ENCODE data around the gene TMEM143.

DNA sequence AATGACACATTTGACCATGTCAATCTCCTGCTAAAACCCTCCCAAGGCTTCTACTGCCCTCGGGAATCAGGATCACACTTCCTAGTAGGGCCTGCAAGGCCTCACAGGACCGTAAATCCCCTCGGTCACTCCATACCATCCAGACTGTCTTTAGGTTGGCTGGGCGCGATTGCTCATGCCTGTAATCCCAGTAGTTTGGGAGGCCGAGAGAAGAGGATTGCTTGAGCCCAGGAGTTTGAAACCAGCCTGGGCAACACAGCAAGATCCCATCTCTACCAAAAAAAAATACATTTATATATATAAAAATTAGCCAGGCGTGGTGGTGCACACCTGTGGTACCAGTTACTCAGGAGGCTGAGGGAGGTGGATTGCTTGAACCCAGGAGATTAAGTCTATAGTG, 15.0 kb downstream of the TMEM143 start:
- TF ChIP-seq CTCF (conservative IDR thresholded peaks at IDR 0.05), result no peak
- no peak for TF ChIP-seq EZH2 (IDR thresholded peaks at IDR 0.05; ENCODE audit: low read depth)
